Left ventricle myocardium inferior (tissue), 1 donor: Measurements from ENCODE around the gene TMEM183A. TPM values are rescaled to one million over a fixed set of nuclear protein-coding genes. Genes with fewer than 3 reads are reported as not detected.
"Not testable (repeated sequence)": the region's sequence is repeated elsewhere in the genome, so short reads cannot be mapped to it uniquely, and the experiment has no call there.

Source experiments
- DNase-seq: peaks from one replicate; pipeline ENCODE4 v3.0.0-alpha.2; 2020
- H3K27ac ChIP-seq: fragments of 200-600 bp; replicated peaks from 2 replicates; pipeline ENCODE4 v1.8.0; 2021
- H3K27me3 ChIP-seq: fragments of 200-600 bp; 2 replicates; pipeline ENCODE4 v1.8.0; 2021; ENCODE audit warnings: low read depth
- H3K36me3 ChIP-seq: fragments of 200-600 bp; 2 replicates; pipeline ENCODE4 v1.8.0; 2021
- H3K4me1 ChIP-seq: fragments of 200-600 bp; 2 replicates; pipeline ENCODE4 v1.8.0; 2021
- H3K4me3 ChIP-seq: fragments of 200-600 bp; 2 replicates; pipeline ENCODE4 v1.8.0; 2021; ENCODE audit warnings: mild to moderate bottlenecking, moderate library complexity
- H3K9me3 ChIP-seq: fragments of 200-600 bp; replicated peaks from 2 replicates; pipeline ENCODE4 v1.8.0; 2021
- intact Hi-C: fragments of 100-400 bp; cut with micrococcal nuclease; formaldehyde crosslinking; loops from one replicate; pipeline ENCODE4 v1.11.0; 2022
- total RNA-seq: library from RNA; stranded (reverse); fragmentation: NEBNext Ultra II Directional; extraction: Animal tissue kit (Norgen Biotek cat#: 25700); gene quantifications from one replicate; pipeline ENCODE4 v1.2.1, GENCODE V29; 2021
- TF ChIP-seq, protein P1 (sequence below): fragments of 200-600 bp; IDR thresholded peaks from 2 replicates; pipeline ENCODE4 v1.8.0; 2021; ENCODE audit warnings: antibody characterized with exemption, mild to moderate bottlenecking, borderline replicate concordance
- donor health status: DM: no; HTN: yes; CAD: no; lungs with severe emphysema.

TMEM183A gene
- total RNA-seq, 1 donor from 2014 or later: 21.8 TPM

- intact Hi-C loops: no loop called here
- Histone ChIP-seq H3K4me3 (no peak overlapping the region), H3K4me1 (no peaks in the 10 kb centered on the region), H3K27ac (no peak overlapping the region), H3K9me3 (no peaks in the 10 kb centered on the region), H3K36me3 (no peaks in the 10 kb centered on the region), H3K27me3 (peaks cover 40% of the 10 kb centered on the region)
- TF ChIP-seq, protein P1, sequence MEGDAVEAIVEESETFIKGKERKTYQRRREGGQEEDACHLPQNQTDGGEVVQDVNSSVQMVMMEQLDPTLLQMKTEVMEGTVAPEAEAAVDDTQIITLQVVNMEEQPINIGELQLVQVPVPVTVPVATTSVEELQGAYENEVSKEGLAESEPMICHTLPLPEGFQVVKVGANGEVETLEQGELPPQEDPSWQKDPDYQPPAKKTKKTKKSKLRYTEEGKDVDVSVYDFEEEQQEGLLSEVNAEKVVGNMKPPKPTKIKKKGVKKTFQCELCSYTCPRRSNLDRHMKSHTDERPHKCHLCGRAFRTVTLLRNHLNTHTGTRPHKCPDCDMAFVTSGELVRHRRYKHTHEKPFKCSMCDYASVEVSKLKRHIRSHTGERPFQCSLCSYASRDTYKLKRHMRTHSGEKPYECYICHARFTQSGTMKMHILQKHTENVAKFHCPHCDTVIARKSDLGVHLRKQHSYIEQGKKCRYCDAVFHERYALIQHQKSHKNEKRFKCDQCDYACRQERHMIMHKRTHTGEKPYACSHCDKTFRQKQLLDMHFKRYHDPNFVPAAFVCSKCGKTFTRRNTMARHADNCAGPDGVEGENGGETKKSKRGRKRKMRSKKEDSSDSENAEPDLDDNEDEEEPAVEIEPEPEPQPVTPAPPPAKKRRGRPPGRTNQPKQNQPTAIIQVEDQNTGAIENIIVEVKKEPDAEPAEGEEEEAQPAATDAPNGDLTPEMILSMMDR: no peak
- DNase-seq: no peak
Observed at GRCh38 chr1:202981939-202982338, 25.2 kb upstream of the TMEM183A start.

GRCh38 chr1:202982715-202983430, 24.3 kb upstream of the TMEM183A start:
- H3K27ac ChIP-seq: no peak overlapping the region
- DNase-seq: no peak
- no peaks in the 10 kb centered on the region for H3K4me1 ChIP-seq
- TF ChIP-seq, protein P1: no peak
- peaks cover 38% of the 10 kb centered on the region for H3K27me3 ChIP-seq
- no peaks in the 10 kb centered on the region for H3K36me3 ChIP-seq
- intact Hi-C loops: no loop called here
- no peak overlapping the region for H3K4me3 ChIP-seq
- H3K9me3 ChIP-seq: no peaks in the 10 kb centered on the region

GRCh38 chr1:202986120-202986519, 21.1 kb upstream of the TMEM183A start:
- DNase-seq, H3K4me1 ChIP-seq, H3K27ac ChIP-seq, intact Hi-C loops, H3K4me3 ChIP-seq, H3K36me3 ChIP-seq, H3K9me3 ChIP-seq: not testable (repeated sequence)
- H3K27me3 ChIP-seq: peaks cover 30% of the 10 kb centered on the region

- Histone ChIP-seq H3K4me3 (no peak overlapping the region), H3K27me3 (peaks cover 38% of the 10 kb centered on the region), H3K27ac (no peak overlapping the region), H3K36me3 (no peaks in the 10 kb centered on the region), H3K4me1 (no peaks in the 10 kb centered on the region), H3K9me3 (no peaks in the 10 kb centered on the region)
- TF ChIP-seq, protein P1: no peak
- no peak for DNase-seq
- intact Hi-C loops: no loop called here
Observed at GRCh38 chr1:202987255-202987654, 19.9 kb upstream of the TMEM183A start.

GRCh38 chr1:202987922-202988583, 19.1 kb upstream of the TMEM183A start:
- intact Hi-C loops: no loop called here
- peaks cover 41% of the 10 kb centered on the region for H3K27me3 ChIP-seq
- H3K36me3 ChIP-seq: no peaks in the 10 kb centered on the region
- no peak overlapping the region for H3K4me3 ChIP-seq
- no peak for DNase-seq
- TF ChIP-seq, protein P1: no peak
- no peaks in the 10 kb centered on the region for H3K4me1 ChIP-seq
- H3K9me3 ChIP-seq: no peaks in the 10 kb centered on the region
- H3K27ac ChIP-seq: no peak overlapping the region

GRCh38 chr1:202989879-202990278, 17.3 kb upstream of the TMEM183A start:
- Histone ChIP-seq H3K4me1 (no peaks in the 10 kb centered on the region), H3K27ac (no peak overlapping the region), H3K9me3 (no peaks in the 10 kb centered on the region), H3K4me3 (no peak overlapping the region), H3K36me3 (no peaks in the 10 kb centered on the region), H3K27me3 (peaks cover 59% of the 10 kb centered on the region)
- intact Hi-C loops: no loop called here
- TF ChIP-seq, protein P1: no peak
- DNase-seq: no peak
